Measurements from ENCODE around the gene RTBDN.

DNA sequence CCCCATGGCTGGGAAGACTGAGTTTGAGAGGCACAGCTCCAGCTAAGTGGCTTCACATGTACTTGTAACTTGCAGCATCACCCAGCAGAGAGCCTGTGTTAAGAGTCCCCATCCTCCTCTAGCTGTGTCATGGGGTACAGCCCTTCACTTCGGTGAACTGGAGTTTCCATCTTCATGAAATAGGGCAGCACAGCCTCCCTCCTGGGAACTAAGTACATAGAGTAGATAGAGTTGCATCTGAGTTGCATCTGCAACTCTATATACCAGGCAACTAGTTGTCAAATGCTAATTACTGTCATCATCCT is 34.0 kb downstream of the RTBDN start:
- peak; percentile 78 for TF ChIP-seq POLR2A (IDR thresholded peaks at IDR 0.05; ENCODE audit: low read length)
- TF ChIP-seq GATA1 (IDR thresholded peaks at IDR 0.05; ENCODE audit: low read depth, low read length), result no peak

Measured in erythroblast (primary cell).